Kidney (tissue), 14 donors: ENCODE measurements around the gene TNKS1BP1. TPM values are rescaled to one million over a fixed set of nuclear protein-coding genes. Genes with fewer than 3 reads are reported as not detected.

Source experiments
- DNase-seq, 5 donors: peaks; one replicate each; pipeline ENCODE4 v3.0.0-alpha.2; 2013 to 2020
- FAIRE-seq: peaks from 2 replicates; lab custom pipeline; 2012; peaks lifted over from hg19 to GRCh38; lab: Jason Lieb, UNC
- H3K27ac ChIP-seq, 2 donors: one replicate each; pipeline ENCODE4 v1.7.0; 2013; ENCODE audit warnings: low read depth in 2 of 2, low read length in 2 of 2, inconsistent platforms in 1 of 2
- H3K27me3 ChIP-seq: one replicate; pipeline ENCODE4 v1.7.1; 2013; ENCODE audit warnings: low read length, inconsistent platforms; ENCODE audit not compliant: control insufficient read depth, insufficient read depth
- H3K36me3 ChIP-seq, 3 donors: one replicate each; pipeline versions ENCODE4 v1.7.0 to v1.7.1; 2013; ENCODE audit warnings: low read length in 3 of 3, control low read depth in 1 of 3, inconsistent platforms in 1 of 3; ENCODE audit not compliant: insufficient read depth in 3 of 3, control insufficient read depth in 2 of 3
- H3K4me1 ChIP-seq, 3 donors: one replicate each; pipeline versions ENCODE4 v1.7.0 to v1.7.1; 2013; ENCODE audit warnings: low read length in 3 of 3, inconsistent platforms in 1 of 3, low read depth in 1 of 3; ENCODE audit not compliant: control insufficient read depth in 2 of 3, insufficient read depth in 2 of 3
- H3K4me3 ChIP-seq, 3 donors: one replicate each; pipeline versions ENCODE4 v1.7.0 to v1.8.1; 2013; ENCODE audit warnings: low read length in 3 of 3, control low read depth in 1 of 3, inconsistent platforms in 1 of 3
- H3K9ac ChIP-seq, 3 donors: one replicate each; pipeline versions ENCODE4 v1.7.0 to v1.7.1; 2013; ENCODE audit warnings: low read length in 3 of 3, control low read depth in 1 of 3, inconsistent platforms in 1 of 3
- H3K9me3 ChIP-seq, 3 donors: one replicate each; pipeline versions ENCODE4 v1.7.0 to v1.7.1; 2013; ENCODE audit warnings: low read length in 3 of 3, control low read depth in 1 of 3, inconsistent platforms in 1 of 3; ENCODE audit not compliant: control insufficient read depth in 2 of 3, insufficient read depth in 1 of 3
- intact Hi-C: fragments of 100-400 bp; cut with DNase I; formaldehyde crosslinking; loops from one replicate; pipeline ENCODE4 v1.11.1; 2022
- polyA plus RNA-seq: library from polyadenylated mRNA; stranded (reverse); fragments of 350-450 nt; fragmentation: Illumina TruSeq; extraction: RNeasy Lipid Tissue Mini Kit (QIAGEN cat#74804); gene quantifications from one replicate; pipeline ENCODE4 v1.2.3, GENCODE V29; 2014; ENCODE audit warnings: low read depth, low replicate concordance; ENCODE audit not compliant: insufficient read depth
- total RNA-seq: library from RNA; stranded (reverse); fragmentation: NEBNext Ultra II Directional; extraction: Animal tissue kit (Norgen Biotek cat#: 25700); gene quantifications from one replicate; pipeline ENCODE4 v1.2.1, GENCODE V29; 2021
- TF ChIP-seq, protein P1 (sequence below): IDR thresholded peaks from 3 replicates; pipeline ENCODE4 v1.5.1; 2012; ENCODE audit warnings: mild to moderate bottlenecking, moderate library complexity, borderline replicate concordance; ENCODE audit not compliant: insufficient read depth; ENCODE audit errors: extremely low read depth
- donor health status: control.
- donor health status: control.
- donor health status: control.
- donor health status: control.
- donor health status: control.
- donor health status: DM: yes; HTN: yes; CAD: no.
- donor health status: Normal renal cell carcinoma (clear cell type).

The TNKS1BP1 gene
- total and polyA plus RNA-seq, 2 donors from 2014 or later: 53.3 to 206 TPM

DNA sequence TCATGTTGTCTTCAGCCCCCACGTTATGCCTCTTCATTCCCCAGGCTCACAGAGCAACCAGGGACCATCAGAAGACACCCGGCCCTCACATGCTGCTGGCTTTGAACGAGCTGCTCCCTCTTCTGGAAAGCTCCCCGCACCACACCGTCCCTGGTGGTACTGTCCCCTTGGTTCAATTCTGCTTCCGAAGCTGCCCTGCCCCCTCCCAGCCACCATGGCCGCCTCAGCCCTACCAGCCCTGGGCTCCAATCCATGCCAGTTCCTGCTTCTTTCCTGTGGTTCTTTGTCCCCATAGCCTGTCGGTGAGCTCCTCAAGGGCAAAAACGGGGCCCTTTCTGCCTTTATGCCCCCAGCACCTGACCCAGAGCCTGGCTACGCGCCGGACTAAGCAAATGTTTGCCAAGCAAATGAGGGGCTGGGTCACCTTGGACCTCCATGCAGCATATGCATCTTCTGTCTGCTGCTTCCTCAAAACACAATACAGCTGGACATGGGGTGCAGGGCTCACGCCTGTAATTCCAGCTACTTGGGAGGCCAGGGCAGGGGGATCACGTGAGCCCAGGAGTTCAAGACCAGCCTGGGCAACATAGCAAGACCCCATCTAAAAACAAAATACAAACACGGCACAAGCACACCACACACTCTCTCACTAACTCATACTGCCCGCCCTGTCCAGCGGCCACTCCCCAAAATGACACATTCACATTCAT, 21.3 kb downstream of the TNKS1BP1 start:
- DNase-seq (no peak), FAIRE-seq (no peak)
- Histone ChIP-seq H3K27me3 (no peaks in the 10 kb centered on the region), H3K36me3 (peaks cover 5 to 41% (median 28%) of the 10 kb centered on the region in 3 donors), H3K9me3 (peaks cover 0 to 7% (median 0%) of the 10 kb centered on the region in 3 donors), H3K4me1 (peaks cover 0 to 3% (median 0%) of the 10 kb centered on the region in 3 donors), H3K4me3 (no peak overlapping the region), H3K27ac (no peak overlapping the region), H3K9ac (no peak overlapping the region)
- intact Hi-C loops: no loop called here
- TF ChIP-seq, protein P1, sequence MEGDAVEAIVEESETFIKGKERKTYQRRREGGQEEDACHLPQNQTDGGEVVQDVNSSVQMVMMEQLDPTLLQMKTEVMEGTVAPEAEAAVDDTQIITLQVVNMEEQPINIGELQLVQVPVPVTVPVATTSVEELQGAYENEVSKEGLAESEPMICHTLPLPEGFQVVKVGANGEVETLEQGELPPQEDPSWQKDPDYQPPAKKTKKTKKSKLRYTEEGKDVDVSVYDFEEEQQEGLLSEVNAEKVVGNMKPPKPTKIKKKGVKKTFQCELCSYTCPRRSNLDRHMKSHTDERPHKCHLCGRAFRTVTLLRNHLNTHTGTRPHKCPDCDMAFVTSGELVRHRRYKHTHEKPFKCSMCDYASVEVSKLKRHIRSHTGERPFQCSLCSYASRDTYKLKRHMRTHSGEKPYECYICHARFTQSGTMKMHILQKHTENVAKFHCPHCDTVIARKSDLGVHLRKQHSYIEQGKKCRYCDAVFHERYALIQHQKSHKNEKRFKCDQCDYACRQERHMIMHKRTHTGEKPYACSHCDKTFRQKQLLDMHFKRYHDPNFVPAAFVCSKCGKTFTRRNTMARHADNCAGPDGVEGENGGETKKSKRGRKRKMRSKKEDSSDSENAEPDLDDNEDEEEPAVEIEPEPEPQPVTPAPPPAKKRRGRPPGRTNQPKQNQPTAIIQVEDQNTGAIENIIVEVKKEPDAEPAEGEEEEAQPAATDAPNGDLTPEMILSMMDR: no peak

DNA sequence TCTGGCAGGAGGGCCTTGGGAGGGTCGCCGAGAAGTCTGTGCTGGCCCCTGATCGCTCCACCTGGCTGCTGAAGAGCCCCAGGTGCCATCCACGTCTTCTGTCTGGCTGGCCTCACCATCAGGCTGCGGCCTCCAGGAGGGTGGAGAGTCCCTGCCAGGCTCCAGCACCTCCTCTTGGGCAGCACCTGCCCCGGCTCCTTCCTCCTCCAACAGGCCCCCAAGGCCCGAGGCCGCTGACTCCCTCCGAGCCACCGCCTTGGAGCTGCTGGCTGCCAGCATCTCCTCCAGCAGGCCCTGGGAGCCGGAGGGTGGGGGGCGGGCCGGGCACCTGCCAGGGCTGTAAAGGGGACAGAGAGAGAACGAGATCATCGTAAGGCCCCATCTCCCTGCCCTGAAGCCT, 22.3 kb downstream of the TNKS1BP1 start:
- Histone ChIP-seq H3K4me1 (peaks cover 0 to 3% (median 0%) of the 10 kb centered on the region in 3 donors), H3K4me3 (no peak overlapping the region), H3K27me3 (no peaks in the 10 kb centered on the region), H3K9ac (no peak overlapping the region), H3K9me3 (peaks cover 0 to 7% (median 0%) of the 10 kb centered on the region in 3 donors), H3K27ac (no peak overlapping the region), H3K36me3 (peaks cover 5 to 41% (median 26%) of the 10 kb centered on the region in 3 donors)
- intact Hi-C loops: no loop called here
- DNase-seq (peak in 1 of 5 donors; percentile 33), FAIRE-seq (no peak)
- TF ChIP-seq, protein P1: no peak

GRCh38 chr11:57301711-57302423, 22.9 kb downstream of the TNKS1BP1 start:
- H3K27me3 ChIP-seq: no peaks in the 10 kb centered on the region
- no peaks in the 10 kb centered on the region for H3K4me1 ChIP-seq
- TF ChIP-seq, protein P1: no peak
- peaks cover 5 to 41% (median 26%) of the 10 kb centered on the region in 3 donors for H3K36me3 ChIP-seq
- H3K9me3 ChIP-seq: peaks cover 0 to 7% (median 0%) of the 10 kb centered on the region in 3 donors
- FAIRE-seq (no peak), DNase-seq (peak in 1 of 5 donors; percentile 20)
- H3K9ac ChIP-seq: no peak overlapping the region
- no peak overlapping the region for H3K27ac ChIP-seq
- intact Hi-C loops: no loop called here
- H3K4me3 ChIP-seq: no peak overlapping the region
